ENCODE results near the gene PRPF40B.

Gene PRPF40B

DNA sequence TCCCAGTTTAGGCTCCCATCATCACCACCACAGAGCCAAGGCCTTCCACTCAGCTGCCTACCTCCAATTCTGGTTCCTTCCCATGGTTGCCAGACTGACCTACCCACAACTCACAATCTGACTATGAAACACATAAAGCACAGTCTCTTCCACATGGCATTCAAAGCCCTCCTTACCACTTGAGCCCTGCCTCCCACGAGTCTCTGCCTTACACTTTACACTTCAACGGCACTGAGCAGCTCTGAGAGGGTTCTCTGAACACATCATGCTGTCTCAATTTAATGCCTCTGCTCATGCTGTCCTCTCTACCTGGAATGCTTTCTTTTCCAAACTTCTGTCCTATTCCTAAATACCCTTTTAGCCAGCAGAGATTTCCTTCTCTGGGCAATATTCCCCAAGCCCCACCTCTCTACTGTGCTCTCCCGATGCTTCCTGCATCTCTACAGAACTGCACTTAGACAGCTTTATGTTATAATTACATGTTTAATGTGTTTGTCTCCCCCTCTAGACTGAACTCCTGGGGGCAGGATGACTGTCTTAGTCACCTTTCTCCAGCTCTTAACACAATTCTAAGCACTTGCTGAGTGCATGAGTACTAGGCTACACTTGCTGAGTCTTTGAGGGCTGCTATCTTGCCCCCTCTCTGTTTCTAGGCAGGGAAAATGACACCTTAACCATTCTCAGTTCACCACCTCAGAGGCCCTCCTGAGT, 60.4 kb downstream of the PRPF40B start:
- H3K4me1 ChIP-seq (ENCODE audit: control insufficient read depth, insufficient read depth, low read length) = no peaks in the 10 kb centered on the region
- no peak overlapping the region for H3K27ac ChIP-seq (ENCODE audit: insufficient read depth, low read depth, low read length, poor library complexity, severe bottlenecking)
- H3K9me3 ChIP-seq (ENCODE audit: control insufficient read depth, low read length) = no peaks in the 10 kb centered on the region
- H3K4me3 ChIP-seq (ENCODE audit: insufficient read depth, low read depth, low read length) = no peak overlapping the region
- H3K36me3 ChIP-seq (ENCODE audit: control insufficient read depth, insufficient read depth, low read length) = no peaks in the 10 kb centered on the region
- 89 to 92% methylated on average over 3 of the region's 3 CpGs for WGBS, 2 experiments
- H3K27me3 ChIP-seq (ENCODE audit: control insufficient read depth, insufficient read depth, low read length, poor library complexity, severe bottlenecking) = no peaks in the 10 kb centered on the region

GRCh38 chr12:49684310-49684854, 61.0 kb downstream of the PRPF40B start:
- Histone ChIP-seq H3K4me3 (ENCODE audit: insufficient read depth, low read depth, low read length) (no peak overlapping the region), H3K27ac (ENCODE audit: insufficient read depth, low read depth, low read length, poor library complexity, severe bottlenecking) (no peak overlapping the region), H3K36me3 (ENCODE audit: control insufficient read depth, insufficient read depth, low read length) (no peaks in the 10 kb centered on the region), H3K9me3 (ENCODE audit: control insufficient read depth, low read length) (no peaks in the 10 kb centered on the region), H3K4me1 (ENCODE audit: control insufficient read depth, insufficient read depth, low read length) (no peaks in the 10 kb centered on the region), H3K27me3 (ENCODE audit: control insufficient read depth, insufficient read depth, low read length, poor library complexity, severe bottlenecking) (no peaks in the 10 kb centered on the region)
- 92% methylated on average over 5 of the region's 5 CpGs for WGBS, 2 experiments

- Histone ChIP-seq H3K36me3 (ENCODE audit: control insufficient read depth, insufficient read depth, low read length) (no peaks in the 10 kb centered on the region), H3K9me3 (ENCODE audit: control insufficient read depth, low read length) (no peaks in the 10 kb centered on the region), H3K4me3 (ENCODE audit: insufficient read depth, low read depth, low read length) (no peak overlapping the region), H3K4me1 (ENCODE audit: control insufficient read depth, insufficient read depth, low read length) (no peaks in the 10 kb centered on the region), H3K27me3 (ENCODE audit: control insufficient read depth, insufficient read depth, low read length, poor library complexity, severe bottlenecking) (no peaks in the 10 kb centered on the region), H3K27ac (ENCODE audit: insufficient read depth, low read depth, low read length, poor library complexity, severe bottlenecking) (no peak overlapping the region)
- WGBS, 2 experiments = 75 to 78% methylated on average over 2 of the region's 2 CpGs
Measured at GRCh38 chr12:49687941-49688340, 64.6 kb downstream of the PRPF40B start.

GRCh38 chr12:49689237-49689636, 65.9 kb downstream of the PRPF40B start:
- WGBS, 2 experiments = 89 to 90% methylated on average over 2 of the region's 2 CpGs

GRCh38 chr12:49689785-49690184, 66.4 kb downstream of the PRPF40B start:
- Histone ChIP-seq H3K9me3 (ENCODE audit: control insufficient read depth, low read length) (no peaks in the 10 kb centered on the region), H3K27me3 (ENCODE audit: control insufficient read depth, insufficient read depth, low read length, poor library complexity, severe bottlenecking) (no peaks in the 10 kb centered on the region), H3K4me3 (ENCODE audit: insufficient read depth, low read depth, low read length) (no peak overlapping the region), H3K27ac (ENCODE audit: insufficient read depth, low read depth, low read length, poor library complexity, severe bottlenecking) (no peak overlapping the region), H3K36me3 (ENCODE audit: control insufficient read depth, insufficient read depth, low read length) (no peaks in the 10 kb centered on the region), H3K4me1 (ENCODE audit: control insufficient read depth, insufficient read depth, low read length) (no peaks in the 10 kb centered on the region)

More at GRCh38 chr12:49689237-49689636, 65.9 kb downstream of the PRPF40B start:
- Histone ChIP-seq H3K36me3 (ENCODE audit: control insufficient read depth, insufficient read depth, low read length) (no peaks in the 10 kb centered on the region), H3K27me3 (ENCODE audit: control insufficient read depth, insufficient read depth, low read length, poor library complexity, severe bottlenecking) (no peaks in the 10 kb centered on the region), H3K9me3 (ENCODE audit: control insufficient read depth, low read length) (no peaks in the 10 kb centered on the region), H3K4me1 (ENCODE audit: control insufficient read depth, insufficient read depth, low read length) (no peaks in the 10 kb centered on the region), H3K4me3 (ENCODE audit: insufficient read depth, low read depth, low read length) (no peak overlapping the region), H3K27ac (ENCODE audit: insufficient read depth, low read depth, low read length, poor library complexity, severe bottlenecking) (no peak overlapping the region)

DNA sequence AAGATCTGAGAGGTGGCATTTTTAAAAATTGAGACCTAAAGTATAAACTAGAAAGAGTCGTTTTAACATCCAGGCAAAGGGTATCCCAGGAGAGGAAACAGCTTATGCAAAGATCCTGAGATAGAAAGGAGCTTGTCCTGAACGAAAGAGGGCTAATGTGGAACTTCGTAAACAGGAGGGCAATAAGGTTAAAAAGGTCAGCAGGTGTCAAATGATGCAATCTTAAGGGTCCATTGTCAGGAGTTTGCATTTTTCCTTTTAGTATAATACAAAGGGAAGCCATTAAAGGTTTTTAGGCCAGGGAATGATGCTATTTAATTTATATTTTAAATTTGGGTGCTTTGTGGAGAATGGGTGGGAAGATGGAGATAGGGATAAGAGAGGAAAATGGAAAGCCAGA, 69.5 kb downstream of the PRPF40B start:
- no peaks in the 10 kb centered on the region for H3K9me3 ChIP-seq (ENCODE audit: control insufficient read depth, low read length)
- H3K4me1 ChIP-seq (ENCODE audit: control insufficient read depth, insufficient read depth, low read length) = no peaks in the 10 kb centered on the region
- no peaks in the 10 kb centered on the region for H3K27me3 ChIP-seq (ENCODE audit: control insufficient read depth, insufficient read depth, low read length, poor library complexity, severe bottlenecking)
- H3K36me3 ChIP-seq (ENCODE audit: control insufficient read depth, insufficient read depth, low read length) = no peaks in the 10 kb centered on the region
- 70 to 72% methylated on average over 3 of the region's 3 CpGs for WGBS, 2 experiments
- H3K27ac ChIP-seq (ENCODE audit: insufficient read depth, low read depth, low read length, poor library complexity, severe bottlenecking) = no peak overlapping the region
- no peak overlapping the region for H3K4me3 ChIP-seq (ENCODE audit: insufficient read depth, low read depth, low read length)

DNA sequence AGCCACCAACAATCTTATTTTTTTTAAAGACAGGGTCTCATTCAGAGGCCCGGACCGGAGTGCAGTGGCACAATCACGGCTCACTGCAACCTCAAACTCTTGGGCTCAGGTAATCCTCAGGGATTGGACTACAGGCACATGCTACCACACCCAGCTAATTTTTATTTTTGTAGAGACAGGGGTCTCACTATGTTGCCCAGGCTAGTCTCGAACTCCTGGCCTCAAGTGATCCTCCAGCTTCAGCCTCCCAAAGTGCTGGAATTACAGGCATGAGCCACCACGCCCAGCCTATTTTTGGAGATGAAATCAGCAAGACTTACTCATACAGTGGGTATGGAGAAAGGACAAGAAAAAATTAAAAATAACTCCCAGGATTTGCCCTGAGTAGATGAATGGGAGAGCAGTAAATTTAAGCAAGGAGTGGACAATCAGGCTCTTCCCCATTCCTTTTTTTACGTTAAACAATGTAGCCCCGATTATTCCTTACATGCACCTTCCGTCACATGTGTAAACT, 70.6 kb downstream of the PRPF40B start:
- WGBS, 2 experiments = 90 to 98% methylated on average over 8 of the region's 8 CpGs

More for the DNA sequence above, 70.6 kb downstream of the PRPF40B start:
- Histone ChIP-seq H3K9me3 (ENCODE audit: control insufficient read depth, low read length) (no peaks in the 10 kb centered on the region), H3K4me1 (ENCODE audit: control insufficient read depth, insufficient read depth, low read length) (peaks cover 2% of the 10 kb centered on the region), H3K36me3 (ENCODE audit: control insufficient read depth, insufficient read depth, low read length) (no peaks in the 10 kb centered on the region), H3K27me3 (ENCODE audit: control insufficient read depth, insufficient read depth, low read length, poor library complexity, severe bottlenecking) (no peaks in the 10 kb centered on the region), H3K27ac (ENCODE audit: insufficient read depth, low read depth, low read length, poor library complexity, severe bottlenecking) (no peak overlapping the region), H3K4me3 (ENCODE audit: insufficient read depth, low read depth, low read length) (no peak overlapping the region)
